HPDE6-E6E7 (cell line): ENCODE results near the gene YWHAG.
"Not testable (repeated sequence)": the region's sequence is repeated elsewhere in the genome, so short reads cannot be mapped to it uniquely, and the experiment has no call there.

ENCODE experiments used
- DNase-seq: peaks from one replicate; pipeline ENCODE4 v3.0.0; 2011; ENCODE audit warnings: missing footprints; ENCODE audit errors: extremely low spot score

The YWHAG gene

DNA sequence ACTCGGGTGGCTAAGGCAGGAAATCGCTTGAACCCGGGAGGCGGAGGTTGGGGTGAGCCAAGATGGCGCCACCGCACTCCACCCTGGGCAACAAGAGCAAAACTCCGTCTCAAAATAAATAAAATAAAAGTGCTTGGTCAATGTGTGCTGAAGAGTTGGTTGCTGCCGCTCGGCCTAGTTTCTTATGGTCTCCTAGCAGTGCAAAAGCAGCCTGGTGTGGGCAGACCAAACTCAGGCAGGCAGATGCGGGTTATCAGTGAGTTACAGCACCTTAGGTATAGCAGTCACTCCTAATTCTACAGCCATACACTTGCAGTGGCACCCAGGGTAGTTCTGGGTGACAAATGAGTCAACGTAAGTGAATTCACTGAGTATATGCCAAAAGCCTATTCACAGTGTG is 33.7 kb downstream of the YWHAG start:
- DNase-seq: no peak

GRCh38 chr7:76318488-76319353 is 40.1 kb downstream of the YWHAG start:
- peak; percentile 83 for DNase-seq

DNA sequence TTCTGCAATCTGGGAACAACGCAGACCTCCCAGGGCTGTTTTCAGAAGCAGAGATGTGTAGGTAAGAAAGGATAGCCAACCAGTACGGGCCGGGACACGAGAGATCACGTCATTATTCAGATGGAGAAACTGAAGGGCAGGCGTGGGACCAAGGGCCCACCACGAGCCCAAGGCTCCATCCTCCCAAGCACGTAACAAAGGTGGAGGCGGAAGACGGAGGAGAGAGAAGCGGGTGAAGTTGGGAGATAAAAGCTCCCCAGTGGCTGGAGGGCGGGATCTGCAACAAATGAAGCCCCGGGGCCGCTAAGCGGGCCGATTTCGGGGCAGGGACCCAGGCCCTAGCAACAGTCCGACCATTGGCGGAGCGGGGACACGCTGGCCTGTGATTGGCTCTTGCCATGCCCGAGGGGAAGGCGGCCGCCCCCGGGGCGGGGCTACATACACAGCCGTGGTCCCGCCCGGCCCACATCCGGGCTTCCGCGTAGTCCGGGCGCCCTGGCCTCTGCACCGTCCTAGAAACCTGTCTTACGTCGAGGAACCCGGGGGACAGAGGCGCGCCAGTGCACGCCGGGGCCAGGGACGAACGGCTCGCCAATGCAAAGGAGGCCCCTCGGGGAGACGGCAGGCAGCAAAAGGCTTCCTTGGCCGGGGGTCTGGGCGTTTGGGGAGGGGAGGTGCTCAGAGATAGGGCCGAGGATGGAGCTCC is 40.9 kb downstream of the YWHAG start:
- peak; percentile 98 for DNase-seq

- DNase-seq: no peak
Observed at GRCh38 chr7:76316984-76317781, 41.6 kb downstream of the YWHAG start.

DNA sequence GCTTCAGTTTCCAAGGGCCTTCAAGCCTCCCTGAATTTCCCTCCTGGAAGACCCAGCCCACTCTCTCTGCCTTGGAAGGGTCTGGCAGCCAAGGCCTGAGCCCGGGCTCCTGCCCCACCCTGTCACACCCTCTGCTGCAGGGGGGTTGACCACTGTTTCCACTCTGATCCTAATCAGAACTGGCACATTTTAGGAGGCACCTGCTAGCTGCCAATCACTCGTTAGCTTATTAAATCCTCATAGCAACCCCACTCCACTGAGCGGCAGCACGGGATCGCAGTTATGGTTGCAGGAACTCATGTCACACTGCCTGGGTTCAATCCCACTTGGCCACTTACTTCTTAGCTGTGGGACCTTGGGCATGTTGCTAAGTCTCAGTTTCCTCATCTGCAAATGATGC is 43.4 kb downstream of the YWHAG start:
- no peak for DNase-seq

- not testable (repeated sequence) for DNase-seq
Observed at GRCh38 chr7:76314740-76315139, 44.1 kb downstream of the YWHAG start.

- peak; percentile 79 for DNase-seq
Observed at GRCh38 chr7:76314042-76314721, 44.6 kb downstream of the YWHAG start.

GRCh38 chr7:76311838-76312237 is 47.0 kb downstream of the YWHAG start:
- not testable (repeated sequence) for DNase-seq

DNA sequence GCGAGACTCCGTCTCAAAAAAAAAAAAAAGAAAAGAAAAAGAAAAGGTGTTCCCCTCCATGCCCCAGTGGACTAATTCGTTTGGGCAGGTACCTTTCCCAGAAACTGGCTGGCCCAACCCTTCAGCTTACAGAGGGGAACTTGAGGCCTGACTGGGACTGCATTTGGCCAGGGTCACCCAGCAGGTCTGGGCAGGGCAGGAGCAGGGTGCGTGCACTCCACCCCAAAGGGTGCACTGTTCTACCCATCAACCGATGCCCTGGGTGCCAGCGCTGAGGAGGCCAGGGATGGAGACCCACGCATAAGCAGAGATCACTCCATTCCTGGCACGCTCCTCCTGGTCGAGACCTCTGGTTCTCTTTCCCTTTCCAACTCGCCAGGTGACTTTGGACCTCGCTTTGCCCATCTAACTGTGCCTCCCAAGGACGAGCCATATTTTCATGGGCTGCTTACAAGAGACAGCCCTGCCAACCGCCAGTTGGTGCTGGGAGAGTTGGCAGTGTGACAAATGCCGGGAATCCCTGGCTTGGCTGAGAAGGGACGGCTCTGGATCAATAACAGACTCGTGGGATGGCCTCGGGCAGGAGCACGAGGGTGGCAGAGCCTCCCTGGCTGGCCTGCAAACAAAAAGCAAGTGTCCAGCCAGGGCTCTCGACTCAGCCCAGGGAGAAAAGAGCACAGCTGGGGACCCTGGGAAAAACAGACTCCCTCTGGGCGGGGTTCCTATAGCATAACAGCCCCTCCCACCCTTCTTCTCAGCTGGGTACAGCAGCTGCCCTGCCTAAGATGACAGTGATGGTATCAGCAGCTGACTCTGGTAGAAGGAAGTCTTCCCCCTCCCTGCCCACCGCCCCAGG is 48.5 kb downstream of the YWHAG start:
- DNase-seq: no peak

GRCh38 chr7:76309341-76310101 is 49.3 kb downstream of the YWHAG start:
- DNase-seq: not testable (repeated sequence)

DNA sequence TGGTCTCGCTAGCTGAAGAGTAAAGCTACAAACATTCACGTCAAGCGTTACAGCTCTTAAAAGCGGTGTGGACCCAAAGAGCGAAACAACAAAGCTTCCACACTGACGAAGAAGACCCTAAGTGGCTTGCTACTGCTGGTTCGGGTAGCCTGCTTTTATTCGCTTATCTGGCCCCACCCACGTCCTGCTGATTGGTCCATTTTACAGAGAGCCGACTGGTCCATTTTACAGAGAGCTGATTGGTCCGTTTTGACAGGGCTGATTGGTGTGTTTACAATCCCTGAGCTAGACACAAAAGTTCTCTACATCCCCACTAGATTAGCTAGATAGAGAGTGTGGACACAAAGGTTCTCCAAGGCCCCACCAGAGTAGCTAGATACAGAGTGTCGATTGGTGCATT is 49.9 kb downstream of the YWHAG start:
- DNase-seq: not testable (repeated sequence)

GRCh38 chr7:76304888-76305375 is 53.9 kb downstream of the YWHAG start:
- peak; percentile 56 for DNase-seq

DNA sequence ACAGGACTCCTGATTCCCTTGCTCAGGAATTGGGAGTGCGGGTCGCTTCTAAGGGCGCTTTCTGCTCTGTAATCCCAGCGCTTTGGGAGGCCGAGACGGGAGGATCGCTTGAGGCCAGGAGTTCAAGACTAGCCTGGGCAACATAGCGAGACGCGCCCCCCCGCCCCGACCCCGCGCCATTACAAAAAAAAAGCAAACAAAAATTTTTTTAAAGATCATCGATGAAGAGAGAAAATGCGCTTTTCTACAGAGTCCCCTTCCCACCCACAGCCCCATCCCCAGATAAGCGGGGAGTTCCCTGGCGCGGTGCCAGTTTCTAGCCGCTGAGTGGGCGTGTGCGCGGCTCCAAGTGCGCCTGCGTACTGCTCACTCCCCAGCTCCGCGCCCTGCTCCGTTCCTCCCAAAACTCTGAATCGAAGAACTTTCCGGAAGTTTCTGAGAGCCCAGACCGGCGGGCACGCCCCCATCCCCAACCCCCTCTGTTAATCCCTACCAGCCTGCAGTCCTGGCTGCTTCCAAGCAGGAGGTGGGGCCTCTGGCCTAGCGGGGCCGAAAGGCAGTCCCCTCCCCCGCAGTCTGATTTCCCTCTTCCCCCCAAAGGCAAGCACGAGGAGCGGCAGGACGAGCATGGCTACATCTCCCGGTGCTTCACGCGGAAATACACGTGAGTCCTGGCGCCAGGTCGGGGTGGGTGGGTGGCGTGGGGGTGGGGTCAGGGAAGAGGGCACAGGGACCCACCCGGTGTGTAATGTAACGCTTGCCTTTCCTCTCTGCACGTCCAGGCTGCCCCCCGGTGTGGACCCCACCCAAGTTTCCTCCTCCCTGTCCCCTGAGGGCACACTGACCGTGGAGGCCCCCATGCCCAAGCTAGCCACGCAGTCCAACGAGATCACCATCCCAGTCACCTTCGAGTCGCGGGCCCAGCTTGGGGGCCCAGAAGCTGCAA is 55.3 kb downstream of the YWHAG start:
- DNase-seq: peak; percentile 55

DNA sequence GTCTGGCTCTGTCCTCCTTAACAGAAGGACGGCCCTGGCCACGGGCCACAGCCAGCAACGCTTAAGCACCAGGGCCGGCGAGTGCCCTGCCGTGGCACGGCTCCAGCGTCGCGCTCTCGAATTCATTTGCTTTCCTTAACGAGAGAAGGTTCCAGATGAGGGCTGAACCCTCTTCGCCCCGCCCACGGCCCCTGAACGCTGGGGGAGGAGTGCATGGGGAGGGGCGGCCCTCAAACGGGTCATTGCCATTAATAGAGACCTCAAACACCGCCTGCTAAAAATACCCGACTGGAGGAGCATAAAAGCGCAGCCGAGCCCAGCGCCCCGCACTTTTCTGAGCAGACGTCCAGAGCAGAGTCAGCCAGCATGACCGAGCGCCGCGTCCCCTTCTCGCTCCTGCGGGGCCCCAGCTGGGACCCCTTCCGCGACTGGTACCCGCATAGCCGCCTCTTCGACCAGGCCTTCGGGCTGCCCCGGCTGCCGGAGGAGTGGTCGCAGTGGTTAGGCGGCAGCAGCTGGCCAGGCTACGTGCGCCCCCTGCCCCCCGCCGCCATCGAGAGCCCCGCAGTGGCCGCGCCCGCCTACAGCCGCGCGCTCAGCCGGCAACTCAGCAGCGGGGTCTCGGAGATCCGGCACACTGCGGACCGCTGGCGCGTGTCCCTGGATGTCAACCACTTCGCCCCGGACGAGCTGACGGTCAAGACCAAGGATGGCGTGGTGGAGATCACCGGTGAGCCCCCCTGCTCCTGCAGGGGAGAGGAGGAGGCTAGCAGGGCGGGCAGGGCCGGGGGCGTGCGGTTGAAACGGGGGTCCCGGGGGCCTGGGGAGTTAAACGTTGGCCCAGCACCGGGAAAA is 56.2 kb downstream of the YWHAG start, which contains the start of gene HSPB1:
HSPB1 (plus strand) TSS at position 327 of the 855 bp plus-strand sequence; CDS start at position 367, 40 bp downstream.
- no peak for DNase-seq

GRCh38 chr7:76301000-76301399 is 57.8 kb downstream of the YWHAG start:
- no peak for DNase-seq

GRCh38 chr7:76300166-76300731 is 58.5 kb downstream of the YWHAG start:
- DNase-seq: no peak
